Measurements from ENCODE around the gene KRTAP21-2. TPM values are rescaled to one million over a fixed set of nuclear protein-coding genes. Genes with fewer than 3 reads are reported as not detected.
"Not testable (repeated sequence)": the region's sequence is repeated elsewhere in the genome, so short reads cannot be mapped to it uniquely, and the experiment has no call there.

The KRTAP21-2 gene
- total RNA-seq, 1 donor from 2014 or later: not detected

- peaks cover 8% of the 10 kb centered on the region for H3K27me3 Mint-ChIP-seq (ENCODE audit: low read depth)
- H3K4me1 Mint-ChIP-seq: no peaks in the 10 kb centered on the region
- peaks cover 11% of the 10 kb centered on the region for H3K9me3 Mint-ChIP-seq
These were observed 11.2 kb upstream of the KRTAP21-2 start for GRCh38 chr21:30758306-30758705.

GRCh38 chr21:30755328-30755727 lies 8.3 kb upstream of the KRTAP21-2 start, which contains the start of gene KRTAP21-1:
Gene KRTAP21-1, minus strand, starts transcription at chr21:30755428. Its CDS starts 50 bp downstream, at chr21:30755378.
- H3K27me3 Mint-ChIP-seq (ENCODE audit: low read depth); DNase-seq (ENCODE audit: low read depth, low spot score); H3K4me3 Mint-ChIP-seq; H3K9me3 Mint-ChIP-seq; H3K27ac Mint-ChIP-seq (ENCODE audit: unreplicated experiment); H3K36me3 Mint-ChIP-seq (ENCODE audit: low read depth); H3K4me1 Mint-ChIP-seq: not testable (repeated sequence)

More at GRCh38 chr21:30758306-30758705, 11.2 kb upstream of the KRTAP21-2 start:
- H3K4me3 Mint-ChIP-seq: no peak overlapping the region
- H3K27ac Mint-ChIP-seq (ENCODE audit: unreplicated experiment): no peak overlapping the region
- TF ChIP-seq CTCF (conservative IDR thresholded peaks at IDR 0.05): no peak
- H3K36me3 Mint-ChIP-seq (ENCODE audit: low read depth): no peaks in the 10 kb centered on the region
- no peak for DNase-seq (ENCODE audit: low read depth, low spot score)

- Mint-ChIP-seq H3K27ac (ENCODE audit: unreplicated experiment) (no peak overlapping the region), H3K36me3 (ENCODE audit: low read depth) (no peaks in the 10 kb centered on the region), H3K9me3 (peaks cover 3% of the 10 kb centered on the region), H3K4me1 (no peaks in the 10 kb centered on the region), H3K4me3 (no peak overlapping the region), H3K27me3 (ENCODE audit: low read depth) (no peaks in the 10 kb centered on the region)
- DNase-seq (ENCODE audit: low read depth, low spot score): no peak
- no peak for TF ChIP-seq CTCF (conservative IDR thresholded peaks at IDR 0.05)
These were observed 6.6 kb downstream of the KRTAP21-2 start for GRCh38 chr21:30740462-30740861.

GRCh38 chr21:30733026-30733425 lies 14.0 kb downstream of the KRTAP21-2 start:
- no peaks in the 10 kb centered on the region for H3K36me3 Mint-ChIP-seq (ENCODE audit: low read depth)
- H3K9me3 Mint-ChIP-seq: peaks cover 3% of the 10 kb centered on the region
- no peaks in the 10 kb centered on the region for H3K27me3 Mint-ChIP-seq (ENCODE audit: low read depth)
- TF ChIP-seq CTCF (conservative IDR thresholded peaks at IDR 0.05): no peak
- no peak overlapping the region for H3K4me3 Mint-ChIP-seq
- no peak overlapping the region for H3K27ac Mint-ChIP-seq (ENCODE audit: unreplicated experiment)
- H3K4me1 Mint-ChIP-seq: no peaks in the 10 kb centered on the region
- DNase-seq (ENCODE audit: low read depth, low spot score): no peak

GRCh38 chr21:30726726-30727125 lies 20.3 kb downstream of the KRTAP21-2 start:
- peaks cover 16% of the 10 kb centered on the region for H3K9me3 Mint-ChIP-seq
- H3K27me3 Mint-ChIP-seq (ENCODE audit: low read depth): peaks cover 4% of the 10 kb centered on the region
- H3K36me3 Mint-ChIP-seq (ENCODE audit: low read depth): no peaks in the 10 kb centered on the region
- no peaks in the 10 kb centered on the region for H3K4me1 Mint-ChIP-seq
- no peak for TF ChIP-seq CTCF (conservative IDR thresholded peaks at IDR 0.05)
- no peak overlapping the region for H3K4me3 Mint-ChIP-seq
- no peak overlapping the region for H3K27ac Mint-ChIP-seq (ENCODE audit: unreplicated experiment)
- no peak for DNase-seq (ENCODE audit: low read depth, low spot score)

GRCh38 chr21:30719401-30719800 lies 27.7 kb downstream of the KRTAP21-2 start:
- no peak overlapping the region for H3K27ac Mint-ChIP-seq (ENCODE audit: unreplicated experiment)
- H3K27me3 Mint-ChIP-seq (ENCODE audit: low read depth): no peaks in the 10 kb centered on the region
- H3K36me3 Mint-ChIP-seq (ENCODE audit: low read depth): peaks cover 3% of the 10 kb centered on the region
- H3K4me1 Mint-ChIP-seq: no peaks in the 10 kb centered on the region
- no peak overlapping the region for H3K4me3 Mint-ChIP-seq
- peaks cover 14% of the 10 kb centered on the region for H3K9me3 Mint-ChIP-seq
- DNase-seq (ENCODE audit: low read depth, low spot score): no peak
- TF ChIP-seq CTCF (conservative IDR thresholded peaks at IDR 0.05): no peak

Measured in neural crest cell (in vitro differentiated cells).